ENCODE measurements around the gene GP1BA.

GP1BA gene

GRCh38 chr17:4949321-4950074 is 17.4 kb downstream of the GP1BA start:
- peak in 3 of 4 experiments; percentile 51 to 78 (median 59) for DNase-seq (ENCODE audit: low read depth in 4 of 4, low spot score in 1 of 4)

- DNase-seq (ENCODE audit: low read depth in 4 of 4, low spot score in 1 of 4): peak in 1 of 4 experiments; percentile 30
Measured at GRCh38 chr17:4950075-4950745, 18.1 kb downstream of the GP1BA start.

GRCh38 chr17:4950746-4951204 is 18.7 kb downstream of the GP1BA start, which contains the start of gene ENO3:
ENO3 (plus strand) TSS chr17:4951119; CDS start chr17:4951830, 711 bp downstream.
- no peak for DNase-seq (ENCODE audit: low read depth in 4 of 4, low spot score in 1 of 4)

- DNase-seq (ENCODE audit: low read depth in 4 of 4, low spot score in 1 of 4): no peak
Measured at GRCh38 chr17:4951486-4951885, 19.4 kb downstream of the GP1BA start.

GRCh38 chr17:4953451-4953961 is 21.4 kb downstream of the GP1BA start:
- DNase-seq (ENCODE audit: low read depth in 4 of 4, low spot score in 1 of 4): no peak

- DNase-seq (ENCODE audit: low read depth in 4 of 4, low spot score in 1 of 4): no peak
Measured at GRCh38 chr17:4955091-4955490, 23.0 kb downstream of the GP1BA start.

- DNase-seq (ENCODE audit: low read depth in 4 of 4, low spot score in 1 of 4): no peak
Measured at GRCh38 chr17:4956493-4957061, 24.5 kb downstream of the GP1BA start.

- no peak for DNase-seq (ENCODE audit: low read depth in 4 of 4, low spot score in 1 of 4)
Measured at GRCh38 chr17:4958102-4958501, 26.0 kb downstream of the GP1BA start.

GRCh38 chr17:4959261-4959965 is 27.3 kb downstream of the GP1BA start:
- no peak for DNase-seq (ENCODE audit: low read depth in 4 of 4, low spot score in 1 of 4)

GRCh38 chr17:4960279-4960922 is 28.3 kb downstream of the GP1BA start:
- DNase-seq (ENCODE audit: low read depth in 4 of 4, low spot score in 1 of 4): no peak

GRCh38 chr17:4965311-4965986 is 33.4 kb downstream of the GP1BA start:
- DNase-seq (ENCODE audit: low read depth in 4 of 4, low spot score in 1 of 4): no peak

- peak in 3 of 4 experiments; percentile 76 to 89 (median 89) for DNase-seq (ENCODE audit: low read depth in 4 of 4, low spot score in 1 of 4)
Measured at GRCh38 chr17:4966844-4967538, 34.9 kb downstream of the GP1BA start.

GRCh38 chr17:4967539-4968485 is 35.7 kb downstream of the GP1BA start, which contains the start of gene SPAG7:
SPAG7 (minus strand) TSS chr17:4967817; CDS start chr17:4967804, 13 bp downstream.
- DNase-seq (ENCODE audit: low read depth in 4 of 4, low spot score in 1 of 4): peak in 3 of 4 experiments; percentile 85 to 87 (median 85)

- no peak for DNase-seq (ENCODE audit: low read depth in 4 of 4, low spot score in 1 of 4)
Measured at GRCh38 chr17:4968486-4969046, 36.5 kb downstream of the GP1BA start.

- peak in 2 of 4 experiments; percentile 38 to 59 for DNase-seq (ENCODE audit: low read depth in 4 of 4, low spot score in 1 of 4)
Measured at GRCh38 chr17:4969047-4969550, 37.0 kb downstream of the GP1BA start.

- DNase-seq (ENCODE audit: low read depth in 4 of 4, low spot score in 1 of 4): no peak
Measured at GRCh38 chr17:4969551-4970173, 37.6 kb downstream of the GP1BA start.

GRCh38 chr17:4970273-4970672 is 38.2 kb downstream of the GP1BA start:
- no peak for DNase-seq (ENCODE audit: low read depth in 4 of 4, low spot score in 1 of 4)
